Measurements from ENCODE around the gene SLC25A12. TPM values are rescaled to one million over a fixed set of nuclear protein-coding genes. Genes with fewer than 3 reads are reported as not detected.

SLC25A12 gene
- total RNA-seq, 4 donors from 2014 or later = 12.0 to 31.1 (median 22.1) TPM

DNA sequence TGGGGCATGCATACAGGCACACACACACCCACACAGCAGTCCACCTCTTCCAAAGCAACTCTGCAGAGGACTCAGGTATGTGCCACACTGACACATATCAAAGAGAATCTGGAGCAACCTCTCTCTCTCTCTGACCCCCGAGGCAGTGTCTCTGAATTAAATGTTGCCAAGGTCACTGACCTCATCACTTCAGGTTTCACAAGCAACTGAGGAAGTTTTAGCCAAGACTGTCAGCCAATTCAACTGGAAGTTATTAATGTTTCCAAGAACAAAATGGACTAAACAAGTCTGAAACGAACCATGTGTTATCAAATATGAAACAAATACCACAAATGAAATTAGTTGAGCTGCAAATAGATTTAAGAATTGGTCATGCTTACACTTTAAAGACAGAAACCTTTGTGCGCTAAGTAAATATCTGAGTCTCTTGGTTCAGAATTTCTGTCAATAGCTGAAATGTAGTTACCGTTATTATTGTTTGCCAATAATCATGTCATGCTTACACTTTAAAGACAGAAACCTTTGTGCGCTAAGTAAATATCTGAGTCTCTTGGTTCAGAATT is 86.1 kb downstream of the SLC25A12 start:
- H3K36me3 ChIP-seq = peaks cover 0 to 54% (median 0%) of the 10 kb centered on the region in 3 donors
- 58 to 60% methylated on average over 5 of the region's 5 CpGs for WGBS, 2 donors
- H3K27ac ChIP-seq = no peak overlapping the region
- H3K4me1 ChIP-seq = peaks cover 0 to 27% (median 2%) of the 10 kb centered on the region in 3 donors
- intact Hi-C loops (cut with DNase I) = no loop called here
- no peak for TF ChIP-seq POLR2A (IDR thresholded peaks at IDR 0.05)
- TF ChIP-seq, protein P1, sequence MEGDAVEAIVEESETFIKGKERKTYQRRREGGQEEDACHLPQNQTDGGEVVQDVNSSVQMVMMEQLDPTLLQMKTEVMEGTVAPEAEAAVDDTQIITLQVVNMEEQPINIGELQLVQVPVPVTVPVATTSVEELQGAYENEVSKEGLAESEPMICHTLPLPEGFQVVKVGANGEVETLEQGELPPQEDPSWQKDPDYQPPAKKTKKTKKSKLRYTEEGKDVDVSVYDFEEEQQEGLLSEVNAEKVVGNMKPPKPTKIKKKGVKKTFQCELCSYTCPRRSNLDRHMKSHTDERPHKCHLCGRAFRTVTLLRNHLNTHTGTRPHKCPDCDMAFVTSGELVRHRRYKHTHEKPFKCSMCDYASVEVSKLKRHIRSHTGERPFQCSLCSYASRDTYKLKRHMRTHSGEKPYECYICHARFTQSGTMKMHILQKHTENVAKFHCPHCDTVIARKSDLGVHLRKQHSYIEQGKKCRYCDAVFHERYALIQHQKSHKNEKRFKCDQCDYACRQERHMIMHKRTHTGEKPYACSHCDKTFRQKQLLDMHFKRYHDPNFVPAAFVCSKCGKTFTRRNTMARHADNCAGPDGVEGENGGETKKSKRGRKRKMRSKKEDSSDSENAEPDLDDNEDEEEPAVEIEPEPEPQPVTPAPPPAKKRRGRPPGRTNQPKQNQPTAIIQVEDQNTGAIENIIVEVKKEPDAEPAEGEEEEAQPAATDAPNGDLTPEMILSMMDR (IDR thresholded peaks at IDR 0.05) = no peak
- no peaks in the 10 kb centered on the region for H3K27me3 ChIP-seq
- H3K4me3 ChIP-seq = no peak overlapping the region
- H3K9me3 ChIP-seq = no peaks in the 10 kb centered on the region
- DNase-seq = no peak

DNA sequence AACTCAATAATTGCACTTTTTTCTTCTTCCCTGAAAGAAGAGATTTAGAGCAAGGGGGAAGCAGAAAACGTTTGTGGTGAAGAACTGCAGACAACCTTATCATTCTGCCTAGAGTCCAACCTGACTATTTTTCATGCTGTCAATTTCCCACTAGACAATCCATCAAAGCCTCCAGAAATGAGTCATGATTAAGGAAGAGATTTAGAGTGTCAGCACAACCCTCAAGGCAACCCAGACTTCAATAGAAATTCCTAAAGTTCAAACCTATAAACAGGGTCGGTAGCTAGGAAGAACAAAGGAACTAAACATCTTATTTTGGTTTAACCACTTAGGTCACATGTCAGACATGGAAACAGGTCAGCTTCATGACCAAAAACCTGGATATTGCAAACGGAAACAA is 86.9 kb downstream of the SLC25A12 start:
- 11 to 24% methylated on average over 3 of the region's 3 CpGs for WGBS, 2 donors
- H3K27ac ChIP-seq = no peak overlapping the region

DNA sequence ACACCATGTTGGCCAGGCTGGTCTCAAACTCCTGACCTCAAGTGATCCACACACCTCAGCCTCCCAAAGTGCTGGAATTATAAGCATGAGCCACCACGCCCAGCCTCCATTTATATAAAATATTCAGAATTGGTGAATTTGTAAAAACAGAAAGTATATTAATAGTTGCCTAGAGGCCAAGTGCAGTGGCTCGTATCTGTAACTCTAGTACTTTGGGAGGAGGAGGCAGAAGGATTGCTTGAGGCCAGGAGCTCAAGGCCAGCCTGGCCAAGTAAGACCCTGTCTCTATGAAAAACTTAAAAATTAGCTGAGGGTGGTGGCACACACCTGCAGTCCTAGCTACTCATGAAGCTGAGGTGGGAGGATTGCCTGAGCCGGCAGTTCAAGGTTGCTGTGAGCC is 89.6 kb downstream of the SLC25A12 start:
- Histone ChIP-seq H3K27me3 (no peaks in the 10 kb centered on the region), H3K36me3 (peaks cover 0 to 46% (median 0%) of the 10 kb centered on the region in 3 donors), H3K4me1 (peaks cover 0 to 12% (median 2%) of the 10 kb centered on the region in 3 donors), H3K9me3 (no peaks in the 10 kb centered on the region), H3K4me3 (no peak overlapping the region), H3K27ac (no peak overlapping the region)
- intact Hi-C loops (cut with DNase I) = no loop called here
- no peak for TF ChIP-seq POLR2A (IDR thresholded peaks at IDR 0.05)
- TF ChIP-seq, protein P1 (IDR thresholded peaks at IDR 0.05) = no peak
- 97% methylated on average over 3 of the region's 3 CpGs for WGBS, 2 donors
- no peak for DNase-seq

More for the DNA sequence above, 86.9 kb downstream of the SLC25A12 start:
- peaks cover 0 to 21% (median 2%) of the 10 kb centered on the region in 3 donors for H3K4me1 ChIP-seq
- H3K4me3 ChIP-seq = no peak overlapping the region
- H3K36me3 ChIP-seq = peaks cover 0 to 46% (median 0%) of the 10 kb centered on the region in 3 donors
- no peak for DNase-seq
- intact Hi-C loops (cut with DNase I) = no loop called here
- TF ChIP-seq, protein P1 (IDR thresholded peaks at IDR 0.05) = no peak
- TF ChIP-seq POLR2A (IDR thresholded peaks at IDR 0.05) = no peak
- no peaks in the 10 kb centered on the region for H3K27me3 ChIP-seq
- no peaks in the 10 kb centered on the region for H3K9me3 ChIP-seq

DNA sequence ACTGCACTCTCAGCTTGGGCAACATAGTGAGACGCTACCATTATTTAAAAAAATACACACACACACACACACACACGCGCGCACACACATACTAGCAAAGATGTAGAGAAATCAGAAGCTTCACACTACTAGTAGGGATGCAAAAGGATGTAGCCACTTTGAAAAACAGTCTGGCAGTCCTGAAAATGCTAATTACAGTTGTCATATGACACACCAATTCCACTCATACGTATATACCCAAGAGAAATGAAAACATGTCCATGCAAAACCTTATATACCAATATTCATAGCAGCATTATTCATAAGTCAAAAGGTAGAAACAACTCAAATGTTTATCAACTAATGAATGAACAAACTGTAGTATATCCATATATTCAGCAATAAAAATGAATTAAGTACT is 90.3 kb downstream of the SLC25A12 start:
- no peak for TF ChIP-seq POLR2A (IDR thresholded peaks at IDR 0.05)
- TF ChIP-seq, protein P1 (IDR thresholded peaks at IDR 0.05) = no peak
- intact Hi-C loops (cut with DNase I) = no loop called here
- 59 to 77% methylated on average over 5 of the region's 5 CpGs for WGBS, 2 donors
- peaks cover 0 to 46% (median 0%) of the 10 kb centered on the region in 3 donors for H3K36me3 ChIP-seq
- no peak overlapping the region for H3K4me3 ChIP-seq
- H3K4me1 ChIP-seq = peaks cover 0 to 14% (median 2%) of the 10 kb centered on the region in 3 donors
- no peak for DNase-seq
- H3K9me3 ChIP-seq = no peaks in the 10 kb centered on the region
- H3K27me3 ChIP-seq = no peaks in the 10 kb centered on the region
- no peak overlapping the region for H3K27ac ChIP-seq

DNA sequence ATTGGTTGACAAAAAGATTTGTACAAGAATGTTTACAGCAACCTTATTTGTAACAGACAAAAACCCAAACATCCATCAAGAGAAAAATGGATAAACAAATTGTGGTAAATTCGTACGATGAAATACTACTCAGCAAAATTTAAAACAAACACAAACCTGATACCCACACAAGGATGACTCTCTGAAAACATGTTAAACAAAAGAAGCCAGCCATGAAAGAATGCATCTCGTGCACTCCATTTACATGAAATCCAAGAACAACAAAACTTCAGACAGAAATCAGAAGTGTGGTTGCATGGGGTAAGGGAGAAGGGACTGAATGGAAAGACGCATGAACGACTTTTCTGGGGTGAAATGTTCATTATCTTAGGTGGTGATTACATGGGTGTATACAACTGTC is 93.4 kb downstream of the SLC25A12 start:
- Histone ChIP-seq H3K27ac (no peak overlapping the region), H3K4me1 (peaks cover 0 to 9% (median 0%) of the 10 kb centered on the region in 3 donors), H3K27me3 (no peaks in the 10 kb centered on the region), H3K4me3 (no peak overlapping the region), H3K36me3 (peaks cover 0 to 43% (median 0%) of the 10 kb centered on the region in 3 donors), H3K9me3 (no peaks in the 10 kb centered on the region)
- 84 to 86% methylated on average over 5 of the region's 5 CpGs for WGBS, 2 donors
- no peak for DNase-seq
- TF ChIP-seq, protein P1 (IDR thresholded peaks at IDR 0.05) = no peak
- TF ChIP-seq POLR2A (IDR thresholded peaks at IDR 0.05) = no peak
- intact Hi-C loops (cut with DNase I) = no loop called here
